A673 (cell line): ENCODE data around the gene ZNF366. TPM values are rescaled to one million over a fixed set of nuclear protein-coding genes. Genes with fewer than 3 reads are reported as not detected.

Source experiments
- BruUV-seq: library from RNA; stranded (reverse); fragments of 400-500 nt; replicated peaks from 2 replicates; lab custom pipeline; 2021; lab: Mats Ljungman, UMichigan
- CTCF ChIA-PET: fragments of 300-600 bp; sonication (Branson Sonifier 250); formaldehyde crosslinking; loops from one replicate; lab custom pipeline; 2022; ENCODE audit warnings: antibody characterized with exemption; lab: Charles Lee
- POLR2A ChIA-PET: fragments of 300-600 bp; sonication (Branson Sonifier 250); formaldehyde crosslinking; loops from one replicate; lab custom pipeline; 2022; ENCODE audit warnings: antibody characterized with exemption; ENCODE audit not compliant: low non-redundant PET; lab: Charles Lee
- DNase-seq: peaks from one replicate; pipeline ENCODE4 v3.0.0-alpha.2; 2015; ENCODE audit warnings: low spot score
- H3K27ac ChIP-seq: fragments of 200-600 bp; sonication (generic); 2 replicates; pipeline ENCODE4 v1.5.1; 2016; ENCODE audit warnings: mixed run types, low read depth, mild to moderate bottlenecking, mixed read lengths, antibody characterized with exemption, low read length; ENCODE audit not compliant: poor library complexity, severe bottlenecking
- H3K27me3 ChIP-seq: fragments of 200-600 bp; sonication (generic); replicated peaks from 2 replicates; pipeline ENCODE4 v1.6.1; 2017; ENCODE audit warnings: mixed run types, low read depth, mild to moderate bottlenecking, mixed read lengths, antibody characterized with exemption, low read length; ENCODE audit not compliant: insufficient read depth, poor library complexity
- H3K36me3 ChIP-seq: fragments of 200-600 bp; sonication (generic); 2 replicates; pipeline ENCODE4 v1.6.1; 2016; ENCODE audit warnings: mixed run types, mild to moderate bottlenecking, mixed read lengths, antibody characterized with exemption, low read length; ENCODE audit not compliant: insufficient read depth, poor library complexity, severe bottlenecking
- H3K4me1 ChIP-seq: fragments of 200-600 bp; sonication (generic); 2 replicates; pipeline ENCODE4 v1.6.1; 2017; ENCODE audit warnings: mixed run types, mild to moderate bottlenecking, mixed read lengths, antibody characterized with exemption, low read length; ENCODE audit not compliant: insufficient read depth, poor library complexity, severe bottlenecking
- H3K4me3 ChIP-seq: fragments of 200-600 bp; sonication (generic); 2 replicates; pipeline ENCODE4 v1.5.1; 2016; ENCODE audit warnings: low read depth, mixed run types, mild to moderate bottlenecking, mixed read lengths, low read length; ENCODE audit not compliant: poor library complexity, severe bottlenecking
- H3K9me3 ChIP-seq: fragments of 200-600 bp; sonication (generic); 2 replicates; pipeline ENCODE4 v1.6.1; 2016; ENCODE audit warnings: mixed run types, low read depth, mild to moderate bottlenecking, mixed read lengths, antibody characterized with exemption, low read length; ENCODE audit not compliant: poor library complexity, severe bottlenecking
- EZH2 ChIP-seq: fragments of 200-600 bp; sonication (generic); IDR thresholded peaks from 2 replicates; pipeline ENCODE4 v1.6.1; 2017; ENCODE audit warnings: borderline replicate concordance, low read depth, mild to moderate bottlenecking, mixed read lengths, antibody characterized with exemption, low read length; ENCODE audit not compliant: poor library complexity, severe bottlenecking
- intact Hi-C: fragments of 100-400 bp; cut with micrococcal nuclease; formaldehyde crosslinking; loops from one replicate; pipeline ENCODE4 v1.10.0; 2022; ENCODE audit not compliant: unreplicated experiment
- total RNA-seq: library from RNA; stranded (reverse); gene quantifications from 2 replicates; pipeline ENCODE4 v1.2.3, GENCODE V29; 2021
- TF ChIP-seq, protein P1 (sequence below): fragments of 300-800, 200-600 bp; sonication (generic); conservative IDR thresholded peaks from 2 replicates; pipeline ENCODE4 v1.5.1; 2017; ENCODE audit warnings: low read depth, mild to moderate bottlenecking, antibody characterized with exemption, low read length, moderate library complexity, mixed read lengths

Gene ZNF366
- total RNA-seq, 1 experiment from 2014 or later: not detected

DNA sequence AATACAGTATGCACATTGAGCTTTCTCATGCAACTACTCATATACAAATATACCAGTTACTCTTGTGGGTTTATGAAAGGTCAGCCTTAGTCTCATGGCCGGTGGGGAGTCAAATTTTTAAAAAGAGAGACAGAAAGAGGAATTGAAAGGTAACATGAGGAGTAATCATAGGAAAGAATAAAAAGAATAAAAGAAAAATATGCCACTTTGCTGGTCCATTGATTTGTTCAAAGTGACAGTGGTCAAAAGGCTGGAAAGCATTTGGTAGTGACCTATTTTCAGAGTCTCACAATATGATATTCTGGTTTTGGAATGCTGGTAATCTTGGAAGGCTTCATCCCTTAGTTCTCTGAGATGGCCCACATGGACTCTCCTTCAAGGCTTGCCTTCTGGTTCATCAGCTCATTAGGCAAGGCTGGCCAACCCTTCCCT is 67.0 kb downstream of the ZNF366 start:
- ChIA-PET CTCF (no interaction called here), POLR2A (no interaction called here)
- Histone ChIP-seq H3K4me3 (no peak overlapping the region), H3K27me3 (no peaks in the 10 kb centered on the region), H3K27ac (no peak overlapping the region), H3K9me3 (no peaks in the 10 kb centered on the region), H3K4me1 (no peaks in the 10 kb centered on the region), H3K36me3 (no peaks in the 10 kb centered on the region)
- no TSS peak for BruUV-seq
- TF ChIP-seq, protein P1, sequence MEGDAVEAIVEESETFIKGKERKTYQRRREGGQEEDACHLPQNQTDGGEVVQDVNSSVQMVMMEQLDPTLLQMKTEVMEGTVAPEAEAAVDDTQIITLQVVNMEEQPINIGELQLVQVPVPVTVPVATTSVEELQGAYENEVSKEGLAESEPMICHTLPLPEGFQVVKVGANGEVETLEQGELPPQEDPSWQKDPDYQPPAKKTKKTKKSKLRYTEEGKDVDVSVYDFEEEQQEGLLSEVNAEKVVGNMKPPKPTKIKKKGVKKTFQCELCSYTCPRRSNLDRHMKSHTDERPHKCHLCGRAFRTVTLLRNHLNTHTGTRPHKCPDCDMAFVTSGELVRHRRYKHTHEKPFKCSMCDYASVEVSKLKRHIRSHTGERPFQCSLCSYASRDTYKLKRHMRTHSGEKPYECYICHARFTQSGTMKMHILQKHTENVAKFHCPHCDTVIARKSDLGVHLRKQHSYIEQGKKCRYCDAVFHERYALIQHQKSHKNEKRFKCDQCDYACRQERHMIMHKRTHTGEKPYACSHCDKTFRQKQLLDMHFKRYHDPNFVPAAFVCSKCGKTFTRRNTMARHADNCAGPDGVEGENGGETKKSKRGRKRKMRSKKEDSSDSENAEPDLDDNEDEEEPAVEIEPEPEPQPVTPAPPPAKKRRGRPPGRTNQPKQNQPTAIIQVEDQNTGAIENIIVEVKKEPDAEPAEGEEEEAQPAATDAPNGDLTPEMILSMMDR: no peak
- TF ChIP-seq EZH2: no peak
- intact Hi-C loops: no loop called here
- no peak for DNase-seq

DNA sequence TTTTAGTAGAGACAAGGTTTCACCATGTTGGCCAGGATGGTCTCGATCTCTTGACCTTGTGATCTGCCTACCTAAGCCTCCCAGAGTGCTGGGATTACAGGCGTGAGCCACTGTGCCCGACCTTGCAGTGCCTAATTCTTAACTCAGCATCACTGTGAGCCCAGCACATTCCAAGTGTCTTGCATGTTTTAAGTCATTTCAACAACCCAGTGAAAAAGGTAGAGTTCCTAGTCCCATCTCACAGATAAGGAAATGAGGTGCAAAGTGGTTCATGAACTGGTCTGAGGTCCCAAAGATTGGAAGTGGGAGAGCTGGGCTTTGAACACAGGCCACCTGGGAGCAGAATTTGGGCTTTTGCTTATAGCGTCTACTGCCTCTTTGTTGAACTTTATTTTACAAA is 68.0 kb downstream of the ZNF366 start:
- no peak for DNase-seq
- intact Hi-C loops: no loop called here
- ChIA-PET POLR2A (no interaction called here), CTCF (no interaction called here)
- H3K4me1 ChIP-seq: no peaks in the 10 kb centered on the region
- H3K27ac ChIP-seq: no peak overlapping the region
- TF ChIP-seq, protein P1: no peak
- TF ChIP-seq EZH2: no peak
- no peaks in the 10 kb centered on the region for H3K27me3 ChIP-seq
- H3K9me3 ChIP-seq: no peaks in the 10 kb centered on the region
- H3K4me3 ChIP-seq: no peak overlapping the region
- no TSS peak for BruUV-seq
- H3K36me3 ChIP-seq: no peaks in the 10 kb centered on the region

DNA sequence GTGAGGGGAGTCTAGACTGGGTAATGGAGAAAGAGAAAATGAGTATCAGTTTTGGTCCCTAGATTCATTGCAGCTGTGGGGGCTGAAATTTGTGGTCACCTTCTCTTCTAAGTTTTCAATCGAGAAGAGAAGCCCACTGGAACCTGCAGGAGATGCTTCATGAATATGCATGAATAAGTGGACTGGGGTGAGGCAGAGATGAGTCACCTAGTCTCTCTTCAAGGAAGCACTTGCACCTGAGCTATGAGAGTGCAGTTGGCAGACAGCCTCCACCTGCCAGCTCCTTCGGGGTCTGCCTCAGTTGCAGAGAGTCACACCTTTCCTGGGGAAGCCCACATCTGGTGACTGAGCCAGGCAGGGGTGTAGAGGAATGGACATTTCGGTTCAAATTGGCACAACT is 69.1 kb downstream of the ZNF366 start:
- no TSS peak for BruUV-seq
- Histone ChIP-seq H3K27me3 (no peaks in the 10 kb centered on the region), H3K4me3 (no peak overlapping the region), H3K27ac (no peak overlapping the region), H3K36me3 (no peaks in the 10 kb centered on the region), H3K9me3 (no peaks in the 10 kb centered on the region), H3K4me1 (no peaks in the 10 kb centered on the region)
- ChIA-PET POLR2A (no interaction called here), CTCF (no interaction called here)
- intact Hi-C loops: no loop called here
- TF ChIP-seq EZH2: no peak
- TF ChIP-seq, protein P1: no peak
- DNase-seq: no peak
